Measurements from ENCODE around the gene BCL11A. TPM values are rescaled to one million over a fixed set of nuclear protein-coding genes. Genes with fewer than 3 reads are reported as not detected.
A peak's percentile ranks its signal among the peaks of the same experiment; 100 is the strongest.

Gene BCL11A
- polyA plus RNA-seq (44.0 and 54.2 TPM in 2 replicates), polyA minus RNA-seq (117 and 150 TPM in 2 replicates)

DNA sequence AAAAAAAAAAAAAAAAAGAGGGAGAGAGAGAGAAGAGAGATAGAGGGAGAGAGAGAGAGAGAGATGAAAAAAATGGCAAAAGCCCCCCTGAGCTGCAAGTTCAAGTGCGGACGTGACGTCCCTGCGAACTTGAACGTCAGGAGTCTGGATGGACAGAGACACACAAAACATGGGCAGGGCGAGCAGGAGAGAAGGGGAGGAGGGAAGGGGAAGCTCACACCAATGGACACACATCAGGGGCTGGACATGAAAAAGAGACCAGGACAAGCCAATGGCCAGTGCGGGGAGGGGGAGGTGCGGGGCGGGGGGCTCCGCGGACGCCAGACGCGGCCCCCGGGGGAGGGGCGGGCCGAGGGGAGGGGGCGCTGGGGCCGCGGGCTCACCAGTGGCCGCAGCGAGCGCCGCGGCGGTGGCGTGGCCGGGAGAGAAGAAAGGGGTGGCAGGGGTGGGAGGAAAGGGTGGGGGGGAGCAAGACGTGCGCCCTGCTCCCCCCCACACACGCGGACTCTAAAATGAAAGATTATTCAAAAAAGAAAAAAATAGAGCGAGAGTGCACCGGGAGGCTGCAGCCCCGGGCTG, at the start of gene BCL11A:
BCL11A (minus strand) TSS at position 160 of the 579 bp plus-strand sequence. CDS start 384 bp downstream, outside the sequence.
- peak within 1 kb of the TSS; percentile 88 for H3K4me2 ChIP-seq (ENCODE audit: low read length)
- TF ChIP-seq TAF1 (IDR thresholded peaks at IDR 0.05; ENCODE audit: low read depth) (peak; percentile 18), REST (IDR thresholded peaks at IDR 0.05; ENCODE audit: borderline replicate concordance) (no peak), EP300 (conservative IDR thresholded peaks at IDR 0.05; ENCODE audit: poor library complexity, severe bottlenecking) (no peak), CTCF (IDR thresholded peaks at IDR 0.05; ENCODE audit: poor library complexity, severe bottlenecking) (no peak), MXI1 (conservative IDR thresholded peaks at IDR 0.05; ENCODE audit: poor library complexity, severe bottlenecking) (no peak), POLR2AphosphoS5 (IDR thresholded peaks at IDR 0.05) (peak; percentile 77), SMC3 (conservative IDR thresholded peaks at IDR 0.05; ENCODE audit: poor library complexity) (no peak)
- H3K36me3 ChIP-seq (ENCODE audit: insufficient read depth, low read length): no peaks in the 10 kb centered on the region
- peaks cover 6% of the 10 kb centered on the region for H3F3A ChIP-seq (ENCODE audit: insufficient read depth, low read length, poor library complexity, severe bottlenecking)
- peaks cover 42% of the 10 kb centered on the region for H3K27me3 ChIP-seq (ENCODE audit: insufficient read depth, low read depth, low read length)
- H3K9me2 ChIP-seq (ENCODE audit: insufficient read depth, low read length): no peaks in the 10 kb centered on the region
- H3K27ac ChIP-seq (ENCODE audit: low read length): peak within 1 kb of the TSS; percentile 95
- no peaks in the 10 kb centered on the region for H4K20me1 ChIP-seq (ENCODE audit: insufficient read depth)
- H3K4me3 ChIP-seq (ENCODE audit: low read length): peak within 1 kb of the TSS; percentile 93
- H3K79me2 ChIP-seq (replicated peaks; ENCODE audit: insufficient read depth, low read length): peaks cover 49% of the 10 kb centered on the region
- no peaks in the 10 kb centered on the region for H3K9me3 ChIP-seq (ENCODE audit: low read length)
- H3K9ac ChIP-seq (ENCODE audit: low read length): peak within 1 kb of the TSS; percentile 98
- peak within 1 kb of the TSS; percentile 1 for H2AFZ ChIP-seq (ENCODE audit: low read depth, low read length)

DNA sequence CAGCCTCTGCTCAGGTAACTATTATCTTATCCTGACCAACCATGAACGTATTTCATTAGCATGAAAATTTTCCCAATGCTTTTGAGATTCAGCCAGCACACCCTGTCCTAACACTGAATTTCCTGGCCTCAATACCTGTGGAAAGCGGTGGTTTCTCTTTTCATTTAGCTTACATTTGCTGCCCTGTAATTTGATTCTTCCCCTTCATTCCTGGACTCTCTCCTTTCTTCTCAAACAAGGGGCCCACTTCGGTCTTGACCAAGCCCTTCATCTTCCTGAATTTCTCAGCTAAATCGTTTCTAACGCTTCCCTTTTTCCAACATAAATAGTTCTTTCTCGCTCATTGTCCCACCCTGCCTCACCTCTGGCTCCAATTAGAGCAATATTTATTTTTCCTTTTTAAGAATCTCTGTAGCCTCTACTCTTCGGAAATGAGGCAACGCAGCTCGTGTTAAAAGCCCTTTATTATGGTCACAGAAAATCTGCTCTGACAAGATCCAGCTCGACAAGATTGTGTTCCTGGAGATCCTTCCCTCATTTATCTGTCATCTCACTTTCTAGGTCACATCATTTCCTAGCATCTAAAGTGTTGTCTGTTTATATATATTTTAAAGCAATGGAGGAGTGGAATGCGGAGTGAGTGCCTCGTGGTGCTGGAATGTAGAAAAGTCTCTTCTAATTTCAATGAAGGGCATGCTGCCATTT, 49.5 kb upstream of the BCL11A start:
- Histone ChIP-seq H3K79me2 (replicated peaks; ENCODE audit: insufficient read depth, low read length) (no peaks in the 10 kb centered on the region), H3K9me2 (ENCODE audit: insufficient read depth, low read length) (no peaks in the 10 kb centered on the region), H3K9ac (ENCODE audit: low read length) (no peak overlapping the region), H3K27ac (ENCODE audit: low read length) (no peak overlapping the region), H3K9me3 (ENCODE audit: low read length) (peaks cover 4% of the 10 kb centered on the region), H2AFZ (ENCODE audit: low read depth, low read length) (no peak overlapping the region), H3K27me3 (ENCODE audit: insufficient read depth, low read depth, low read length) (no peaks in the 10 kb centered on the region), H3F3A (ENCODE audit: insufficient read depth, low read length, poor library complexity, severe bottlenecking) (no peaks in the 10 kb centered on the region), H4K20me1 (ENCODE audit: insufficient read depth) (no peaks in the 10 kb centered on the region), H3K4me3 (ENCODE audit: low read length) (no peak overlapping the region), H3K4me2 (ENCODE audit: low read length) (no peak overlapping the region), H3K36me3 (ENCODE audit: insufficient read depth, low read length) (no peaks in the 10 kb centered on the region)
- TF ChIP-seq RAD21 (conservative IDR thresholded peaks at IDR 0.05): no peak
- TF ChIP-seq CTCF (IDR thresholded peaks at IDR 0.05; ENCODE audit: poor library complexity, severe bottlenecking): no peak
- no peak for TF ChIP-seq MXI1 (conservative IDR thresholded peaks at IDR 0.05; ENCODE audit: poor library complexity, severe bottlenecking)
